ENCODE data around the gene TEAD1.
"Not testable (repeated sequence)": the region's sequence is repeated elsewhere in the genome, so short reads cannot be mapped to it uniquely, and the experiment has no call there.

Gene TEAD1

DNA sequence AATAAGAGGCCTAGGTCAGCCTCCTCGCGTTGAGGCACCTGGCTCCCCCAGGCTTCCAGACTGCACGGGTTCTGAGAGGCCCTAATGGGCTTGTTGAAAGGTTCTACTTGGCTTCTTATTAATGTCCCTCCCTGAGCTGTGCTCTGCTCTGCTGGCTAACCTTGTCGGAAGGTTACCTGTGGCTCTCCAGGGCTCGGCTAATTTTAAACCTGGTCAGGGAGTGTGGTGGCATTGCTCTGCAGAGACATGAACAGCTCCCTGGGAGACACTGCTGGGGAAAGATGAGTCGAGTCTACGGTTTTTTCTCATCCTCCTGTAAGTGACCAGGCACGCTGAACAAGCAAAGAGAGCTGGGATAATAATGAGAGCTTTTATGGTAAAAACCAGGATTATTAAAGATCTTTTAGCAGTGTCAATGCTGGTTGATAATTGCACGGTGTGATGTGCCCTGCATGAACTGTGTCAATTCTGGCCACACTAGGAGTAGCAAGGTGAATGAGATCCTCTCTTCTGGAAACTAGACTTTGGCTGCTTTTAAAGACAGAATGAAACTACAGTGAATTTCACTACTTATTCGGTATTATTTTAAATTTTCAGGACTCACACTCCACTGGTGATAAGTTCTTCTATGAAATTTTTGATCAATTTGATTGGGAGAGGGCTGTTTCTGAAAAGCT is 70.7 kb downstream of the TEAD1 start:
- no peak for DNase-seq

DNA sequence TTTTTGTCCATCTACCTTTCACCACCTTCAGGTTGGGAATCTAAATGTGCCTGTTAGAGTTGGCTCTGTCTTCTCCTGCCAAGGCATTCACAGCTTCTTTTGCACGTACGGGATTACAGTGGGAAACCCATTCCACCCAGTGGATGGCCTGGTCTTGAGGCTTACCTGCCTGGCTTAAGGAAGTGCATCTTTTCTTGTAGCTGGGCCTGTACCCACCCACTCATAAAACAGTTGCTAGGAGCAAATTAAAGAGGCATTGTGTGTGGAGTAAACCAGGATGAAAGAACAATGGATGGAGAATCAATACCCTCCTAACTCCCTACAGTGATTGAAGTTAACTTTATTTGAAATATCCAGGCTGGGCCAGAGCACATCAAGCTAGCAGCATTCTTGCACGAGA is 71.6 kb downstream of the TEAD1 start:
- DNase-seq = no peak

DNA sequence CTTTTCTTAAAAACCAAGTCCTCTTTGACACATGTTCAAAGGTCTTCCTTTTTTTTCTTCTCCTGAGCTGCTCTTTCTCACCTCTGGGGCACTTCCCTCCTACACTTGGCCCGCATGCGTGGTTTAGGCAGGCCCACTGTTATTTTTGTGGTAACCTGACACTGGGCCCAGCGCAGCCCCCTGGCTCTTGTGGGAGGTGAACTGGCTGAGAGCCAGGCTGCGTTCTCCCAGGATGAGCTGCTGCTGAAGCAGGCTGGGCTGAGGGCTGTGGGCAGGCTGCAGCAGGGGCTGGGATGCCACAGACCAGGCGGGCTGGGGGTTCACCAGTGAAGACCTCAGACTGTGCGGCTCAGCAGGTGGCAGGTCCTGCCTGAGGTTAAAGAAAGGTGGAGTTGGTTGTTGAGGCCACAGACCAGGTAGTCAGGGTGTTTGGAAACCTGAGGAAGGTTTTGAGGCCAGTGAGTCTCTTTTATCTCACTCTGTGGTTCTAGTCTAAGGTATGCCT is 72.4 kb downstream of the TEAD1 start:
- DNase-seq = no peak

DNA sequence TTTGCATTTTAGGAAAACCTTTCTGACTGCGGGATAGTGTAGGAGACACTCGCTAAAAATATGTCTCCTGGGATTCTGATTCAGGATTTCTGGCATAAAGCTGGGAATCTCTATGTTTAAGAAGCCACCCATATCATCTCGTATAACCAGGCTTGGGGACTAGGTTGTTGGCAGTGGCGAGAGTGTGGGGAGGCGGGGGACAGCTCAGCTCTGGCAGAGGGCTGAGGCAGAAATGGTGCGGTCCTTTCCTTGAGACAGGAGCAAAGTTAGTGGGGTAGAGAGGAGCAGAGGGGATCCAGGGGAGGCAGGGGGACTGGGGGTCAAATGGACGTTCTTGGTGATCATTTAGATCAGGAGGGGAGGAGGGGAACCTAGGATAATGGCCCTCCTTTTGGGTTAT is 74.3 kb downstream of the TEAD1 start:
- no peak for DNase-seq

DNA sequence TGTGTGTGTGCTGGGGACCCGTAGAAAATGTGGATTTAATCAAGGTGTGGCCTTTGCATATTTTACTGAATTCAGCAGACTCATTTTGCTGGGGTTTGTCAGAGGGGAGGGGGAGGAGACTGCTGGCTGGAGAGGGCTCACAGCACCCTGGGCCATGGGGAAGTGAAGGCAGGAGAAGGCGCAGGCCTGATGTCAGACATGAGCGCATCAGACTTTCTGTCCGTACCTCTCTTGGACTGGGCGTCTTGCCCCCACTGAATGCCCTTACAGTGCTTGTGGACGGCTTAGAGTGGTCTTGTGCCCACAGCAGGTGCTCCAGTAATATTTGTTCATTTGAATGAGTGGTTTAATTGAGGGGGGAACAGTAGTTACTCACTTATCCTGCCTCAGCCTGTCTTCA is 75.2 kb downstream of the TEAD1 start:
- DNase-seq = no peak

DNA sequence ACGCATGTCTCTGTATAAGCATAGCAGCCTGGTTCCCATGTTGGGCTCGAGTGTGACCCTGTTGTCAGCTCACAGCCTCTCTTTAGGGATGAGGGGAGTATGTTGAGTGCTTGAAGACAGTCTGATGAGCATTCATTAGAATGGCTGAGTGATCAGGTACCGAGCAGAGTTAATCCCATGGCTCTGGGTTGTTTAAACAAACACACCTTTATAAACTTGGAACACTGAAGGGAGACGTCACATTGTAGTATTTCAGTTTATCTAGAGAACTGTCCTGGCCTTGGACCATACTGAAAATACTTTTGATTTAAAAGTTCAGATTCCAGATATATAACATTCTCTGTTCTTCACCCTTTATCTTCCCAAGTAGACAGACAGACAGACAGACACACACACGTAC is 76.0 kb downstream of the TEAD1 start:
- DNase-seq = no peak

DNA sequence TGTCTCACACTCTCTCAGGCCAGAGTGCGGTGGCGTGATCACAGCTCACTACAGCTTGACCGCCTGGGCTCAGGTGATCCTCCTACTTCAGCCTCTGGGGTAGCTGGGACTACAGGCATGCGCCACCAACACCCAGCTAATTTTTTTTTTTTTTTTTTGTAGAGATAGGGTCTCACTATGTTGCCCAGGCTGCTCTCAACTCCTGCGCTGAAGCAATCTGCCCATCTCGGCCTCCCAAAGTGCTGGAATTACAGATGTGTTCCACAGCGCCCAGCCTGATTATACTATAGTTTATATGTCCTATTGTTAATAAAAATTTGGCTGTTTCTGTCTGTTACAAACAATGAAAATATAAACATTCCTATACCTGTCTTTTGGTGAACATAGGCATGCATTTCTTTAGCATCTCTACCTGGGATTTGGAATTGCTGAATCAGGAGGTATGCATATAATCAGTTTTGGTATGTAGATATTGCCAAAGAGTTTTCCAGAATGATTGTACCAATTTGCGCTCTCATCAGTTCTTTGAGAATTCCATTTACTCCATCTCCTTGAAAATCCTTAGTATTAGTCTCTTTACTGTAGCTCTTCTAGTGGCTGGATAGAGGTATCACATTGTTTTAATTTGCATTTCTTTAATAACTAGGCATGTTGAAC is 78.8 kb downstream of the TEAD1 start:
- DNase-seq = no peak

DNA sequence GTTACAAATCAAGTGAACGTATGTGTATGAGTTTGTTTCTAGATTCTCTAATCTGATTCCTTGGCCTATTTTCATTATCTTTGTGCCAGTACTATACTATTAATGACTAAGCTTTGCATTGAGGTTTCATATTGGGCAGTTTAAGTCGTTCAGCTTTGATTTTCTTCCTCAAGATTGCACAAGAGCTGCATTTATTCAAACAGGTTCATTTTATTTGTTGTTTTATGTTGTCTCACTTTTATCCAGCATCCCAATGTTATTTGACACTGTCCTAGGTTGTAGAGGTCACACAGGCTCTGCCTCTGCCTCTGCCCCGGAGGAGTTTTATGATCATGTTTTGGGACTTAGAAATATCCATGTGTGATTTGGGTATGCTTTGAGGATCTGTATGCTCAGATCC is 79.8 kb downstream of the TEAD1 start:
- no peak for DNase-seq

DNA sequence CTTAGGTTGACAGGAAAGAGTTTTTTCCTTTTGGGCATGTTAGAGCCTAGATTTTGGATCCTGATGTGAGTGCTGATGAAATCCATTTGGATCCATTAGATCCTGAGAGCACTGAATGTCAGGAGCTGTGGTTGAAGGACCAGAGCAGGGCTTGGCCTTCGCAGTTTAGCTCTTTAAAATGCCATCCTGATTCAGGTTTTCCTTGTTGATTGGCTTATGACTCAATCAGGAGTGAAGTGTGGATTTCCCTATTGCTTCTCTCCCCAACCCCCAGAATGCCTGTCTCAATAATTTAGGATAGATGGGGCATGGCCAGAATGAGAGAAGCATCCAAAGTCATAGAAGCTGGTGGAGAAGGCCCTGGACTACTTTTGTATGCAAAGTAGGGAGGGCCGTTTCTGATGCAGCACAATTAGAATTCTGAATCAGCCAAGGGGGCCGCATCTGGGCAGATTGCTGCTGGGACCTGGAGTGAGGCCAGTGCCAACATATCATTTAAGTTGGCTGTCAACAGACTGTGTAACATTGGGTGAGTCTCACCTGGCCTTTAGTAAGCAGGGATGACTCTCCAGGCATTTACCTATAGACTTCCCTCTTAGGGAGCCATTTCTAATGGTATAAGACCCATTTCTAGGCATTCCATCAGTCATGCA is 80.5 kb downstream of the TEAD1 start:
- DNase-seq = no peak

DNA sequence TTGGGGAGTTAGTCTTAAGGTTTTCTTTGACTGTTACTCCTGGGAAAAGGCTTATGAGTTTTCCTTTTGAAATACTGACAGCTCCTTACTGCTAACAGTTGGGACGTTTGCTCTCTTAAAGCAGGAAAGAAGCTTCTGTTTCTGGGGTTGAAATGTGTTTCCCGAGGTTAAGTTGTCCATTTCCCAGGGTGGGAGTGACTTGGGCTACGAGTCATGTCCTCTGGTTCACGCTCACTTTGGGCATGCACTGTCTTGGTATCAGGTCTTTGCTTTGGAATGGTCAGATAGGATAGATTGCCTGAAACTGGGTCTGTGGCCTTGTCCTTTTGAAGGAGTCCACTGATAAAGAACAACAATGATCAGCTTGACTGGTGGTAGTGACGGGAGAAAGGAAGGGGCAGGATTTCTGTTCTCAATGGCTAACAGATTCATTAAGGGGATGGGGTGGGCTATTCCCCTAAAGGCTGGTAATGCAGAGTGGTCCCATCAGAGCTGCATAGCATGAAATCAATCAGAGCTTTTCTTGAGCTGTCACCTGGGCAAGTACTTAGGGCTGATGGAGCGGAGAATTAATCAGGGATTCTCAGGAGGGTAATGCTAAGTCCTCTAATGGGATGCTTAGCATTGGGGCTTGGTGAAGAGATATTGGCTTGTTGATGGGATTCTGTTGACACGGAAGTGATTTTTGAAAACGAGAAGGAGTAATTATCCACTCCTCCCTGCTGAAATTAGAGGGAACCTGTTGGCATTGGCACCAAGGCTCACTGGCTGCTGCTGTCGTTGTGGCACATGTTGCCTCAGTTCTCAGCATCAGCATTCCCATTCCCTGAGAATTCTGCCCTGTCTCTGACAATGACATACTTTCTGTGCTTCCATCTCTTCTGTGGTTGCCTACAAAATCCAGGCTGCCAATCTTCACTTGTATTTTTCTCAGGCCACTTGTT is 81.6 kb downstream of the TEAD1 start:
- no peak for DNase-seq

DNA sequence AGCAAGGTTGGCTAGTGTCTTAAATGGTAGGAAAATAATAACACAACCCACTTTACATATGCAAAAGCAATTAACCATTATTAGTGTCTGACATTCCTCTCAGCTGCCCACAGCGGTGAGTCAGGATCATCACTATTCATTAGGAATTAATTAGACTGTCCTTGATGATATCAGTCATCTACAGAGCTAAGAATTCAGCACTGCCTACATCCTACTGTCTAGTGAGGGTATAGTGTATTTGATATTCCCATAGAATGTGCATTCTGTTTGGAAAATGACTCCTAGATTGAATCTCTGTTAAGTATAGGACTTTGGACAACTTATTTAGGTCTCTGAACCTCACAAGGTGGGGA is 82.2 kb downstream of the TEAD1 start:
- no peak for DNase-seq

DNA sequence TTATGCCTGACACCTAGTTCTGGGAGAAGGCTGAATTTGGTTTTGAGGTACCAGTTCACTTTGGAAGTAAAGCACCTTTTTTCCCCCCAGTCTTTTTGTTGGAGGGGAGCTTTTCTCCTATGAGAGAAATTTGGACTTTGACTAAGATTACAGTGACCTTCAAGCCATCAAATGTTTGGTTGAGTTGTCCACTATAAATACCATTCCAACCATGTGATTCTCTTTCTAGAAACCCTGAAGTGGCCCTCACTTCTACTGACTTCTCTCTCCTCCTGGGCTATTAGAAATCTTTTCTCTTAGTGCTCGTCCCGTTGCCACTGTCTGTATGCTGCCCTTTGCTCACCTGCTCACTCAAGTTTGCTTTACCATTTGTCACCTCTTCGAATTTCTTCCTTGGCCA is 82.6 kb downstream of the TEAD1 start:
- DNase-seq = no peak

DNA sequence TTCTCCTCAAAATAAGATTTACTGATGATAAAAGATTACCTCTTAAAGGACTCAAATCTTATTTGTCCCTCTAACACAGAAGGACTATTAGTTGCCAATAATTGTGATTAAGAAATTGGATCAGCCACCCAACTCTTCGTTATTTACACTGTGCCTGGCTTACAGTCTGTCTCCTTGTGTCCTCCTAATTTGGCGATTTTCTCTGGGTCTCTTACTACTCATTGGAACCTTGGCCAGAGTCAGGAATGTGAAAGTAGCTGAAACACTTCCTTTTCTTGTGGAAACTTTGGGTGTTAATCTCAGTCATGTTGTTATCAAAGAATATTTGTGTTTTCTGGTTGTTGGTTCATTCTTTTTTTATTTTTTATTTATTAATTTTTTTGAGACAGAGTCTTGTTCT is 83.2 kb downstream of the TEAD1 start:
- no peak for DNase-seq

DNA sequence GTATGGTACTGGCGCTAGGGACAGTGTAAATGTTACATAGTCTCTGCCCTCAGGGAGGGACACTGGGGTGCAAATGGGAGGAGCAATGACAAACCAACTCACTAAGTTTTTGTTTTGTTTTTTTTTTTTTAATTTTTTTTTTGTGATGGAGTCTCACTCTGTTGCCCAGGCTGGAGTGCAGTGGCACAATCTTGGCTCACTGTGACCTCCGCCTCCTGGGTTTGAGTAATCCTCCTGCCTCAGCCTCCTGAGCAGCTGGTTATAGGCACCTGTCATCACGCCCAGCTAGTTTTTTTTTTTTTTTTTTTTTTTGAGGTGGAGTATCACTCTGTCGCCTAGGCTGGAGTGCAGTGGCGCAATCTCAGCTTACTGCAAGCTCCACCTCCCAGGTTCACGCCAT is 83.9 kb downstream of the TEAD1 start:
- not testable (repeated sequence) for DNase-seq

DNA sequence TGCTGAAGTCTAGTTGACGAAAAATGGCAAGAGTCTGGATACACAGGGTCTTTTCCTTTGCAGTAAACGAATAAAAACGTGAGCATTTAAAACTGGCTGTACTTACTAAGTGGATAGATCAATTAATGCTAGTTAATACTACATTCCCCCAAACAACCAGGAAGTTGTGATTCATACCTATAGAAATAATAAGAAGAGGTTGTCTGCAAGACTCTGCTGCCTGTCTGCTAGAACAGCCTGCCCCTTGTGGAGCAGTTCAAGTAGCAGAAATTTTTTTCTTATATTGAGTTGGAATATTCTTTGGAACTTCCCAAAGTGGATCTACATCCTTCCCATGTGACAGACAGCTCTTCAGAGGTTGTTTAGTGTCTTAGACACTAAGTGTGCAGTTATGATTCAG is 86.8 kb downstream of the TEAD1 start:
- DNase-seq = no peak

DNA sequence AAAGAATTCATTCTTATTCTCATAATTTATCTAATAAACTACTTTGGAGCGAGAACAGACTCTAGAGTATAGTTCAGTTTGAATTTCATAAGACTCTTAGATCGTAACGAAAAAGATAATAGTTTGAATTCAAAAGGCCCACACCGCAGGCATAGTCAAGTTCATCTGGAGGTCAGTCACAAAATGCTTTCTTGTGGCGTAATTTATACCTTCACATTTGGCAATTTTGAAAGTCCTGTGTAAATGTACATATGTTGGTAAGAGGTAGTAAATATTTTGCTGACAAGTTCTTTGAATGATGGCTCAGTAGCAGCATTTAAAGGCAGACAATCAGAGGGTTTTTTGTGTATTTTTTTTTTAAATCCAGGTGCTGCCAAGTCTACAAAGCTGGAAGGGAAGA is 88.1 kb downstream of the TEAD1 start:
- no peak for DNase-seq

DNA sequence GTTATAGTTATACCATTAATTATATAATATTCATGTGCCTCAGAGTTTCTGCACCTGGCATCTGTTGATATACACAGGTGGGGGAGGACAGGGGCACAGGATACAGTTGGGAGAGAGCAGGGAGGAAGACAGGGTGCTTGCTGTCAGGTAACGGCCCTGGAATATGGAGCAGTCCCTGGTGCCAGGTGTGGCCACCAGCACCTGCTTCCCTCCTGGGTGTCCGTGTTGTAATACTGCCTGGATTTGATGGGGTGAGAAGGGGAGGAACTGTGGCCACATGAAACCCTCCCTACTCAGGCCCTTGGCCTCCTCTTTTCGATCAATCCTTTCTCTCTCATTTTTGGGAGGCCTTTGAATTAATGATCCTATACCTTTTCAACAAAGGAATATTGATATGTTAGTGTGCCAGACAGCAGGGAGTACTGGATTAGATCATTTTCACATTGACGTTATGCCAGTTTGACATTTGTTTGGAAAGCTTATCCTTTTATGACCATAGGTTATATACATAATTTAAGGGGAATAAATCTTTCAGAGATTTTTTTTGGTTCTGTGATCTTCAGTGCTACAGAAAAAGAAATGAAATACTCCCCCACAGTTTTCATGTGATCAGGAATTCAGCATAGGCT is 88.6 kb downstream of the TEAD1 start:
- no peak for DNase-seq

DNA sequence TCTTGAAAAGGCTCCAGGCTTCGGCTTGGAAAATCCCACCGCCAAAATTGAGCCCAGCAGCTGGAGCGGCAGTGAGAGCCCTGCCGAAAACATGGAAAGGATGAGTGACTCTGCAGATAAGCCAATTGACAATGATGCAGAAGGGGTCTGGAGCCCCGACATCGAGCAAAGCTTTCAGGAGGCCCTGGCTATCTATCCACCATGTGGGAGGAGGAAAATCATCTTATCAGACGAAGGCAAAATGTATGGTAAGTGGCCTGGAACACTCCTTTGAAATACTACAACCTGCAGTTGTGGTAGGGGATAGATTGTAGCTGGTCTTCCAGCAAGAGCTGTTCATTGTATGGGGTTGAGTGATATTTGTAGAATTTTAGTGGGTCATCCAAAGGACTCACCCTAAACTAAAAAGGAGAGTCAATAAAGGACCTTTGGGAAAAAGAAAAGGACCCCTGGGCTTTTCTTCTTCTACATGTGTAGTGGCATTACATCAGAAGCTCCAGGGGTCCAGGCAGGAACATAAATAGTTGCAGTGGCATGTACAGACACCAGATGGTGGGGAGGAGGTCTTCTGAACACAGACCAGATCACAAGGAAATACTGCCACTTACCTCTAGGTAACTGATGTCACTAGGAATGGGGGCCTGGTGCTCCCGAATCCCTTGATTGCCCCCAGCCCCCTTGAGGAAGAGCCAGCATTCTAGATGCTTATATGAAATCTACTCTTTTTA is 90.1 kb downstream of the TEAD1 start:
- no peak for DNase-seq

DNA sequence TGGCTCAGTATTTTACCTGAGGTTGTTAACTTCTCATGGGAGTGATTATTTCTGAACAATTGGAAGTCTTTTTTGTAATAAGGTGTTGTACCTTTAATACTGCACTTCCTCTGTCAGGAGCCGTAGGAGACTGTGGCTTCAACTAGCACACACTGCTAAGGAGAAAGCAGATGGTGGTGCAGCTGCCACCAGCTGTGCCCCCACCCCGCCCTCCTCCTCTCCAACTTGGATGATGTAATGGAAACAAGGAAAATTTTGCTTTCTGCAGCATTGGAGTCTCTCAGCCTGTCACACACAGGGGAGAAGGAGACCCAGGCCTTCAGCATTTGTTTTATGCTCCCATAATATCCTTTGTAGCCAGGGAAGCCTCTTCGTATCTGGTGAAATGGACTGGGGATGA is 91.2 kb downstream of the TEAD1 start:
- DNase-seq = no peak

DNA sequence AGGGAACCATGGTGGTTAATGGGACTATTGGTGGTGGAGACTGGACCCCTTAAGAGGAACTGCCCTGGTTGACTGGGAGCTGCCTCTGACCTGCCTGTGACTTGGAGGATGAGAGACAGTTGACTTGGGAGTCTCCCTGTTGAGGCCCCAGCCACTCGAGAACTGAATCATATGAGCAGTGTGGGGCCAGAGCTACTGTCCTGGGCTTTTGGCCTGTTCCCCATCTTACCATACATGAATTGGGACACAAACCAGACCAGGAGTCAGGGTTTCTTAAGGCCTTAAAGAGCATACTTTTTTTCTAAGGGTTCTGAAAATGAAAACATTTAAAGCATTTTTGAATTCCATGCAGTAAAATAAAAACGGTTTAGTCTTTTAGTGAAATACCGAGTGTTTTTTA is 92.8 kb downstream of the TEAD1 start:
- DNase-seq = no peak

DNA sequence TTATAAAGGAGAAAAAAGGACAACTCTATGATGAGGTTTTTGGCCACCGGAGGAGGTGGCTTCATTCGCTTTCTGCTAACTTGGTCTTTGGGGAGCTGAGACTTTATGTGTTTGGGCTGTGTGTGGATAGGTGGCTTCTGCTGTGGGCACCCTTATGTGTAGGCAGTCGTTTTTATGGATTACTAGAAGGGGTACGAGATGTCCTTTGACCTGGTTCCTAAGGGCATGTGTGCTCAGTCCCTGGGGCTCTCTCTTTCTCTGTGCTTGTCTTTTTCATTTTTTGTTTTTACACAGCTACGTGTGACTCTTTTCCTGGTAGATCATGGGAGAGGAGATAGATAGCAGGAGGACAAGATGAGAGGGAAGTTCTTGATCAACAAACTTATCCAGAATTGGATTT is 93.4 kb downstream of the TEAD1 start:
- DNase-seq = no peak

Measured in Kasumi-1 (cell line).